ENCODE measurements around the gene FNDC3B.

- TF ChIP-seq CTCF (IDR thresholded peaks at IDR 0.05) (no peak), POLR2A (IDR thresholded peaks at IDR 0.05) (no peak)
Observed at GRCh38 chr3:172211123-172211522, 171.7 kb downstream of the FNDC3B start.
